BLaER1 (cell line): ENCODE data around the gene CADM3.

ENCODE experiments used
- H3K27ac ChIP-seq: shearing (Covaris generic); formaldehyde crosslinking; 2 replicates; pipeline ENCODE4 v1.8.1; 2022
- H3K27me3 ChIP-seq: shearing (Covaris generic); formaldehyde crosslinking; 2 replicates; pipeline ENCODE4 v1.8.1; 2022
- H3K36me3 ChIP-seq: shearing (Covaris generic); formaldehyde crosslinking; 2 replicates; pipeline ENCODE4 v1.8.1; 2022
- H3K4me1 ChIP-seq: shearing (Covaris generic); formaldehyde crosslinking; 2 replicates; pipeline ENCODE4 v1.8.1; 2022
- H3K4me2 ChIP-seq: shearing (Covaris generic); formaldehyde crosslinking; 2 replicates; pipeline ENCODE4 v1.8.1; 2022
- H3K4me3 ChIP-seq: shearing (Covaris generic); formaldehyde crosslinking; 2 replicates; pipeline ENCODE4 v1.8.1; 2022
- H3K9ac ChIP-seq: shearing (Covaris generic); formaldehyde crosslinking; 2 replicates; pipeline ENCODE4 v1.8.1; 2022
- H3K9me3 ChIP-seq: shearing (Covaris generic); formaldehyde crosslinking; 2 replicates; pipeline ENCODE4 v1.8.1; 2022
- H4K20me1 ChIP-seq: shearing (Covaris generic); formaldehyde crosslinking; 2 replicates; pipeline ENCODE4 v1.8.1; 2022
- Cebpa-rat ChIP-seq: shearing (Covaris generic); IDR thresholded peaks from 2 replicates; pipeline ENCODE4 v1.8.1; 2022

CADM3 gene

GRCh38 chr1:159171254-159171687 lies at the start of gene CADM3:
TSS of gene CADM3 (plus strand) at chr1:159171615. CDS start at chr1:159171766, 151 bp downstream.
- Histone ChIP-seq H3K4me3 (no peak within 1 kb of the TSS), H3K27me3 (peaks cover 6% of the 10 kb centered on the region; the same call in 1 of the 2 replicates), H3K36me3 (no peaks in the 10 kb centered on the region), H3K27ac (no peak within 1 kb of the TSS), H3K9me3 (no peaks in the 10 kb centered on the region), H4K20me1 (no peaks in the 10 kb centered on the region), H3K9ac (no peak within 1 kb of the TSS), H3K4me1 (no peaks in the 10 kb centered on the region), H3K4me2 (no peak within 1 kb of the TSS)
- no peak for TF ChIP-seq Cebpa-rat

DNA sequence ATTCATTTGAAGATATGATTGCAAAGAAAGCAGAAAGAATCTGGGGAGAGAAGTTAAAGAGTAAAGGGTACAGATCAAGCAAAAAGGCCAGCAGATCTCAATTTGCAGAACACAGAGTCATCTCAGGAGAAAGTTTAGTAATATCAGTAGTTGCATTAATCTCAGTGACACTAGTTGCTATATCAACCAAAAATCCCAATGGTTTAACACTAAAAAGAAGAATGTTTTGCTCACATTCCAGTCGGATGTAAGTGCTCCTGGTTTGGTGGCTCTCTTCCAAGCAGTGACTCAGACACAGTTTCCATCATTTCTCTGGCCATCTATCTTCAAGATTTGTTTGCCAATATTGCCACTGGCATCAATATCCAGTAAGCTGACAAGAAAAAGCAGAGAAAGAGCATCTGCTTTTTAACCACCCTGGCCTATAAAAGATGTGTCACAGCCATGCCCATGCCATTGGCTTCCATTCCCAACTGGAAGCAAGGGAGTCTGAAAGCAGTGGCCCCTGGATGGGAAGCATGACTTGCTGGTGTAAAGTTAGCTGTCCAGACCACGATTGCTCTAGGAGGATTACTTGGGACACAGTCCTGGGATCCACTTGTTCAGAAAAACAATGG lies 49.3 kb upstream of the CADM3 start:
- no peak overlapping the region for H3K4me2 ChIP-seq
- H3K36me3 ChIP-seq: no peaks in the 10 kb centered on the region
- TF ChIP-seq Cebpa-rat: no peak
- H4K20me1 ChIP-seq: no peaks in the 10 kb centered on the region
- H3K27ac ChIP-seq: no peak overlapping the region
- H3K4me3 ChIP-seq: no peak overlapping the region
- H3K27me3 ChIP-seq: no peaks in the 10 kb centered on the region
- no peak overlapping the region for H3K9ac ChIP-seq
- H3K4me1 ChIP-seq: no peaks in the 10 kb centered on the region
- no peaks in the 10 kb centered on the region for H3K9me3 ChIP-seq

GRCh38 chr1:159123587-159123986 lies 47.8 kb upstream of the CADM3 start:
- H3K4me3 ChIP-seq: no peak overlapping the region
- no peaks in the 10 kb centered on the region for H4K20me1 ChIP-seq
- no peaks in the 10 kb centered on the region for H3K4me1 ChIP-seq
- no peaks in the 10 kb centered on the region for H3K36me3 ChIP-seq
- no peak for TF ChIP-seq Cebpa-rat
- no peaks in the 10 kb centered on the region for H3K27me3 ChIP-seq
- no peaks in the 10 kb centered on the region for H3K9me3 ChIP-seq
- no peak overlapping the region for H3K27ac ChIP-seq
- no peak overlapping the region for H3K9ac ChIP-seq
- H3K4me2 ChIP-seq: no peak overlapping the region

- no peak overlapping the region for H3K27ac ChIP-seq
- no peaks in the 10 kb centered on the region for H3K36me3 ChIP-seq
- no peak for TF ChIP-seq Cebpa-rat
- H3K9ac ChIP-seq: no peak overlapping the region
- H3K27me3 ChIP-seq: no peaks in the 10 kb centered on the region
- H3K4me1 ChIP-seq: no peaks in the 10 kb centered on the region
- no peaks in the 10 kb centered on the region for H3K9me3 ChIP-seq
- H3K4me2 ChIP-seq: no peak overlapping the region
- no peaks in the 10 kb centered on the region for H4K20me1 ChIP-seq
- no peak overlapping the region for H3K4me3 ChIP-seq
Measured at GRCh38 chr1:159132271-159132881, 39.0 kb upstream of the CADM3 start.

DNA sequence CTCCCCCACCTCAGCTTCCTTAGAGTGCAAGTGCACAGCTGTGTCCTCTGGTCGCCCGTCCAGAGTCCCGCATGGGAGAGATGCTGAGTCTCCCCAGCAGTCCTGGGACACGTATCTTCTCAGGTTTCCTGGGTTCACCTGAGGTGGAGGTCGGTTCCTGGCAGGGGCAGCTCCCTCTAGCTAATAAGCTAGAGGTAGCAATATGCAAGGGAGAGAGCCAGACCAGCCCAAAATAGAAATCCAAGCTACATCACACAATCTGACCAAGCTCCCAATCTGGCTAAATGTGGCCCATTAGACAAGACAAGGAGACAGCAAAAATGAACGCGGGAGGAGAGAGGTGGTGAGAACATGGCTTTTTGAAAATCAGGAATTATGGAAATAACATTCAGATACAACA lies 30.9 kb upstream of the CADM3 start:
- no peak for TF ChIP-seq Cebpa-rat
- H3K4me3 ChIP-seq: no peak overlapping the region
- no peak overlapping the region for H3K27ac ChIP-seq

DNA sequence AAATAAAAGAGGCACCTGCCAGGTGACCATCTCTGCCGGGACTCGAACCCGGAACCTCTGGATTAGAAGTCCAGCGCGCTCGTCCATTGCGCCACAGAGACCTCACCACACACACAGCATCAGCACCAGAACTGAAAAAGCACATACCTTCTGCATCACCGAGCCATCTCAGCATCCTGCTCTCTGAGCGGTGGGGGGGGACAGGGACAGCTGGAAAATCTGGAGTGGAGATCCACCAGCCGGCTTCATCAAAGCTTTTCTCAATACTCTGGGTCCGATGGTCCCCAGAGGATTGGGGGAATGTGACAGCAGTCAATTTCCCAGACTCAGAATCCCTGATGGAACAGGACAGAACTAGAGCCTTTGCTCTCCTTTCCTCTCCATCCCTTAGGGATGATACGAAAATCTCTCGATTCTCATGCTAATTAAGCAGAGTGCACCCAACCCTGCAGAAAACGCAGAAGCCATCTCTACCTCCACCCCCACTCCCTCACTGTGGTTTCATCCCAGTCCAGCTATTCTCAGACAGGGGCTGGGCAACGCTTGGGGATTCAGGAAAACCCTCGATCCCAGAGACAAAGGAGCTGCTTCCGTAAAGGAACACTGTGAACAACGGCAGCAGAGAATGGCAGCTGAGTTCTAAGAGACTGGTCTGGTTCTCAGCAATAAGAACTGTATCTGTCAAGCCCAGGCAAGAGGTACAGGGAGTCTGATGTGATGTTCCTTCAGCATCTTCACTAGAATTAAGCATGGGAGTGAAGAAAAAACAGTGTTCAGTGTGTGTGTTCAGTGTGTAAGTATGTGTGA lies 29.6 kb upstream of the CADM3 start:
- Histone ChIP-seq H3K4me2 (no peak overlapping the region), H3K36me3 (no peaks in the 10 kb centered on the region), H3K27ac (no peak overlapping the region), H3K27me3 (no peaks in the 10 kb centered on the region), H3K9me3 (no peaks in the 10 kb centered on the region), H4K20me1 (no peaks in the 10 kb centered on the region), H3K9ac (no peak overlapping the region), H3K4me3 (no peak overlapping the region), H3K4me1 (no peaks in the 10 kb centered on the region)
- no peak for TF ChIP-seq Cebpa-rat

More for the DNA sequence above, 30.9 kb upstream of the CADM3 start:
- H4K20me1 ChIP-seq: no peaks in the 10 kb centered on the region
- no peaks in the 10 kb centered on the region for H3K9me3 ChIP-seq
- H3K36me3 ChIP-seq: no peaks in the 10 kb centered on the region
- no peak overlapping the region for H3K4me2 ChIP-seq
- H3K4me1 ChIP-seq: no peaks in the 10 kb centered on the region
- H3K27me3 ChIP-seq: no peaks in the 10 kb centered on the region
- H3K9ac ChIP-seq: no peak overlapping the region

DNA sequence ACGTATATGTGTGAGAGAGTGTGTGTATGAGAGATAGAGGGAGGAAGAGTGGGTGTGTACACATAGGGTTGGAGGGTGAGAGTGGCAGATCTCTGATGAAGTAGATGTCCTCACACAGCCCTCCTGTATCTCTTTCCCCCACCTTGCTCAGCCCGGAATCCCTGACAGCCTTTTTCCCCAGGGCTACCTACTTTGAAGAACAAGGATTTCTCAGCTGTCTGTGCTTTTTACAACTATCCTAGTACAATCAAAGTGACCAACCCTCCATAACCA lies 29.1 kb upstream of the CADM3 start:
- no peaks in the 10 kb centered on the region for H3K9me3 ChIP-seq

GRCh38 chr1:159142726-159143510 lies 28.5 kb upstream of the CADM3 start:
- H3K27me3 ChIP-seq: no peaks in the 10 kb centered on the region
- no peak overlapping the region for H3K9ac ChIP-seq
- H3K36me3 ChIP-seq: no peaks in the 10 kb centered on the region
- no peak overlapping the region for H3K4me3 ChIP-seq
- no peaks in the 10 kb centered on the region for H3K9me3 ChIP-seq
- H3K27ac ChIP-seq: no peak overlapping the region
- H4K20me1 ChIP-seq: no peaks in the 10 kb centered on the region
- no peak for TF ChIP-seq Cebpa-rat
- H3K4me2 ChIP-seq: no peak overlapping the region
- no peaks in the 10 kb centered on the region for H3K4me1 ChIP-seq

More for the DNA sequence above, 29.1 kb upstream of the CADM3 start:
- TF ChIP-seq Cebpa-rat: no peak
- no peaks in the 10 kb centered on the region for H3K27me3 ChIP-seq
- no peaks in the 10 kb centered on the region for H4K20me1 ChIP-seq
- no peak overlapping the region for H3K27ac ChIP-seq
- no peak overlapping the region for H3K9ac ChIP-seq
- H3K36me3 ChIP-seq: no peaks in the 10 kb centered on the region
- no peak overlapping the region for H3K4me3 ChIP-seq
- H3K4me2 ChIP-seq: no peak overlapping the region
- H3K4me1 ChIP-seq: no peaks in the 10 kb centered on the region

DNA sequence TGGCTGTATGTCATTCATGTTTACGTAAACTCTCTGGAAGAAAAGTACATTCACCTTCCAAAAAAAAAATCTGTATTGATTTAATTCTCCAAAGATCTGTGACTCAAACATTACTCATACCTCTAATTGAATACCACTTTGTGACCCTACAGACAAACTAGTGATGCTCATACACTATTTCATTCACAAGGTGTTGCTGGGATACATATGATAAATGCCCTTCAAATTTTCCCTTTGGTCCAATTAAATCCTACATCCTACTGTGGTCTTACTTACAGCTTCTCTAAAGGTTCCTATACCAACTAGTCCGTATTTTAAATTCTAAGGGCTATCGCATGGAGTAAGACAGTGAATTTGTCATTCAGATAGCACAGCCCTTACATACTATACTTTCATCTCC lies 26.8 kb upstream of the CADM3 start:
- H3K4me2 ChIP-seq: no peak overlapping the region
- TF ChIP-seq Cebpa-rat: no peak
- H3K4me3 ChIP-seq: no peak overlapping the region
- no peaks in the 10 kb centered on the region for H4K20me1 ChIP-seq
- no peaks in the 10 kb centered on the region for H3K27me3 ChIP-seq
- H3K9me3 ChIP-seq: no peaks in the 10 kb centered on the region
- H3K27ac ChIP-seq: no peak overlapping the region
- H3K36me3 ChIP-seq: no peaks in the 10 kb centered on the region
- no peak overlapping the region for H3K9ac ChIP-seq
- no peaks in the 10 kb centered on the region for H3K4me1 ChIP-seq
